K562 (cell line): ENCODE measurements around the gene CAMK2B. TPM values are rescaled to one million over a fixed set of nuclear protein-coding genes. Genes with fewer than 3 reads are reported as not detected.

Experiments used
- ATAC-seq: fragments of 200-7000 bp; cut with Tn5 transposase; 3 replicates; pipeline ENCODE4 v1.9.1; 2020; ENCODE audit warnings: moderate library complexity
- BruUV-seq: library from RNA; stranded (reverse); fragments of 400-500 nt; replicated peaks from 2 replicates; lab custom pipeline; 2021; lab: Mats Ljungman, UMichigan
- CTCF ChIA-PET: fragments of 300-600 bp; formaldehyde crosslinking; extraction: SDS; loops from one replicate; lab custom pipeline; 2021; ENCODE audit warnings: low intra/inter-chr PET ratio; lab: Yijun Ruan, JAX
- POLR2A ChIA-PET: fragments of 300-600, 350-650 bp; sonication (Branson Sonifier 250); formaldehyde crosslinking; extraction: SDS; loops from one replicate; lab custom pipeline; 2021; ENCODE audit warnings: antibody characterized with exemption, inconsistent platforms; lab: Yijun Ruan, JAX
- DNase-seq, 4 experiments: peaks; one replicate each; pipeline versions ENCODE4 v3.0.0 to v3.0.0-alpha.2; 2011 to 2018; ENCODE audit warnings: low spot score in 3 of 4, mixed read lengths in 3 of 4; ENCODE audit errors: extremely low read depth in 1 of 4
- FAIRE-seq: peaks from 2 replicates; lab custom pipeline; 2011; peaks lifted over from hg19 to GRCh38; lab: Jason Lieb, UNC
- H2AFZ ChIP-seq: 2 replicates; pipeline ENCODE4 v1.6.0; 2011; ENCODE audit warnings: low read depth, low read length, control low read depth, inconsistent platforms
- H3K27ac ChIP-seq: fragments of 200-600 bp; 3 replicates; pipeline ENCODE4 v1.8.0; 2011; ENCODE audit warnings: low read depth, mild to moderate bottlenecking, control low read depth, inconsistent platforms, low read length, moderate library complexity, mixed read lengths; ENCODE audit errors: extremely low read depth
- H3K27me3 ChIP-seq, 2 experiments: fragments of 300-600 bp in 1 of 2; 2 replicates in 1 of 2; 3 replicates in 1 of 2; pipeline versions ENCODE4 v1.6.0 to v1.8.0; 2011; ENCODE audit warnings: inconsistent platforms in 2 of 2, low read length in 2 of 2, mild to moderate bottlenecking in 1 of 2, mixed read lengths in 1 of 2, moderate library complexity in 1 of 2; ENCODE audit not compliant: control insufficient read depth in 2 of 2, insufficient read depth in 2 of 2
- H3K36me3 ChIP-seq: fragments of 300-600 bp; 3 replicates; pipeline ENCODE4 v1.8.0; 2011; ENCODE audit warnings: mild to moderate bottlenecking, low read length, inconsistent platforms; ENCODE audit not compliant: control insufficient read depth, insufficient read depth
- H3K4me1 ChIP-seq, 2 experiments: fragments of 200-600 bp in 1 of 2; replicated peaks in 1 of 2; 2 replicates in 1 of 2; 3 replicates in 1 of 2; pipeline versions ENCODE4 v1.5.1 to v1.8.0; 2011; ENCODE audit warnings: inconsistent platforms in 2 of 2, low read length in 2 of 2, mild to moderate bottlenecking in 1 of 2, mixed read lengths in 1 of 2, moderate library complexity in 1 of 2; ENCODE audit not compliant: control insufficient read depth in 2 of 2, insufficient read depth in 2 of 2
- H3K4me2 ChIP-seq: 2 replicates; pipeline ENCODE4 v1.6.1; 2011; ENCODE audit warnings: low read length, control low read depth, inconsistent platforms, mixed read lengths; ENCODE audit not compliant: insufficient read depth
- H3K4me3 ChIP-seq: fragments of 200-600 bp; sonication (generic), shearing (Covaris generic); 2 replicates; pipeline ENCODE4 v1.5.1; 2016; ENCODE audit warnings: control low read depth, inconsistent platforms
- H3K79me2 ChIP-seq: fragments of 200-600 bp; 3 replicates; pipeline ENCODE4 v1.8.0; 2011; ENCODE audit warnings: low read length, inconsistent platforms; ENCODE audit not compliant: control insufficient read depth, insufficient read depth
- H3K9ac ChIP-seq, 2 experiments: 2 replicates each; pipeline versions ENCODE4 v1.6.0 to v1.6.1; 2011; ENCODE audit warnings: low read depth in 2 of 2, low read length in 2 of 2, control low read depth in 1 of 2, inconsistent platforms in 1 of 2, mild to moderate bottlenecking in 1 of 2, mixed read lengths in 1 of 2; ENCODE audit not compliant: insufficient read depth in 1 of 2
- H3K9me1 ChIP-seq: one replicate; pipeline ENCODE4 v1.6.0; 2011; ENCODE audit warnings: inconsistent platforms, mild to moderate bottlenecking, low read length, moderate library complexity; ENCODE audit not compliant: control insufficient read depth, insufficient read depth
- H3K9me3 ChIP-seq: replicated peaks from 2 replicates; pipeline ENCODE4 v1.5.1; 2011; ENCODE audit warnings: low read depth, low read length, inconsistent platforms; ENCODE audit not compliant: control insufficient read depth, insufficient read depth
- H4K20me1 ChIP-seq: replicated peaks from 2 replicates; pipeline ENCODE4 v1.6.1; 2011; ENCODE audit warnings: low read length, inconsistent platforms, mixed read lengths; ENCODE audit not compliant: control insufficient read depth, insufficient read depth
- DACH1 ChIP-seq: fragments of 450-650 bp; IDR thresholded peaks from 2 replicates; pipeline ENCODE4 v1.6.1; 2018; ENCODE audit not compliant: partially characterized antibody
- RBBP5 ChIP-seq: fragments of 200-600 bp; sonication (generic); IDR thresholded peaks from 2 replicates; pipeline ENCODE4 v1.6.1; 2012; ENCODE audit warnings: borderline replicate concordance, mild to moderate bottlenecking, low read length, control low read depth, inconsistent platforms; ENCODE audit not compliant: insufficient read depth, poor library complexity, severe bottlenecking
- WGBS: fragments of 100-300 bp; shearing (Covaris generic); methylation state at CpG from one replicate; pipeline ENCODE4 v1.1.6; 2016; ENCODE audit warnings: low coverage, mixed read lengths; ENCODE audit not compliant: insufficient coverage; ENCODE audit errors: missing lambda C conversion rate; 5-methylcytosine and 5-hydroxymethylcytosine counted together
- in situ Hi-C: fragments of 300-500 bp; cut with MboI; formaldehyde crosslinking; loops from 4 replicates; pipeline ENCODE4 v1.15.0; 2018; ENCODE audit warnings: inconsistent platforms, mixed read lengths
- intact Hi-C: fragments of 100-400 bp; cut with micrococcal nuclease; formaldehyde crosslinking; loops from 2 replicates; pipeline ENCODE4 v1.14.2; 2022
- polyA plus RNA-seq, 8 experiments: library from polyadenylated mRNA; depleted of rRNA in 4 of 8; stranded (reverse) in 5 of 8; unstranded in 3 of 8; fragments of >200 nt; fragmentation: Nextera tagmentation in 2 of 8; fragmentation: Illumina TruSeq in 1 of 8; extraction: Ambion mirVana in 2 of 8; extraction: Trizol in 1 of 8; gene quantifications; 2 replicates each; pipeline versions ENCODE4 v1.2.1 to v1.2.3, GENCODE V29; 2011 to 2014; ENCODE audit warnings: inconsistent platforms in 1 of 8, missing spikeins in 1 of 8
- total RNA-seq, 7 experiments: library from RNA; depleted of rRNA in 6 of 7; stranded (reverse); fragments of >200 nt in 6 of 7; fragmentation: Illumina TruSeq in 2 of 7; extraction: Trizol in 2 of 7; gene quantifications; 2 replicates each; pipeline versions ENCODE4 v1.2.1 to v1.2.3, GENCODE V29; 2011 to 2021; ENCODE audit warnings: low replicate concordance in 1 of 7
- TF ChIP-seq, protein P1 (sequence below): fragments of 450-650 bp; IDR thresholded peaks from 2 replicates; pipeline ENCODE4 v1.6.1; 2018; ENCODE audit not compliant: partially characterized antibody

The CAMK2B gene
- total and polyA plus RNA-seq, 9 of the 15 experiments (the other 6 are each of a cell fraction or from before 2014, with no cell fraction given) = 0.04 to 0.09 (median 0.05) TPM; not detected in 4

- Histone ChIP-seq H3K27ac (no peak overlapping the region), H3K9me3 (no peaks in the 10 kb centered on the region), H3K9ac (no peak overlapping the region), H3K79me2 (no peaks in the 10 kb centered on the region), H2AFZ (no peak overlapping the region), H3K4me2 (no peak overlapping the region), H3K4me1 (no peaks in the 10 kb centered on the region), H3K27me3 (peaks cover 29 to 34% of the 10 kb centered on the region in 2 experiments; a peak in 4 of 5 replicates), H3K4me3 (no peak overlapping the region), H3K9me1 (no peaks in the 10 kb centered on the region), H3K36me3 (no peaks in the 10 kb centered on the region), H4K20me1 (no peaks in the 10 kb centered on the region)
- intact Hi-C loops (no loop called here), in situ Hi-C loops (no loop called here)
- FAIRE-seq (no peak), ATAC-seq (no peak), DNase-seq (no peak)
- ChIA-PET CTCF (no interaction called here), POLR2A (interaction anchor here (1.2 to 1.6 kb wide), 2 partner anchors 10 to 25 kb away, joined by 3 to 5 read pairs; no protein-coding TSS in a partner anchor)
- no TSS peak for BruUV-seq
- WGBS = 4% methylated on average over 6 of the region's 6 CpGs
- TF ChIP-seq, protein P1, sequence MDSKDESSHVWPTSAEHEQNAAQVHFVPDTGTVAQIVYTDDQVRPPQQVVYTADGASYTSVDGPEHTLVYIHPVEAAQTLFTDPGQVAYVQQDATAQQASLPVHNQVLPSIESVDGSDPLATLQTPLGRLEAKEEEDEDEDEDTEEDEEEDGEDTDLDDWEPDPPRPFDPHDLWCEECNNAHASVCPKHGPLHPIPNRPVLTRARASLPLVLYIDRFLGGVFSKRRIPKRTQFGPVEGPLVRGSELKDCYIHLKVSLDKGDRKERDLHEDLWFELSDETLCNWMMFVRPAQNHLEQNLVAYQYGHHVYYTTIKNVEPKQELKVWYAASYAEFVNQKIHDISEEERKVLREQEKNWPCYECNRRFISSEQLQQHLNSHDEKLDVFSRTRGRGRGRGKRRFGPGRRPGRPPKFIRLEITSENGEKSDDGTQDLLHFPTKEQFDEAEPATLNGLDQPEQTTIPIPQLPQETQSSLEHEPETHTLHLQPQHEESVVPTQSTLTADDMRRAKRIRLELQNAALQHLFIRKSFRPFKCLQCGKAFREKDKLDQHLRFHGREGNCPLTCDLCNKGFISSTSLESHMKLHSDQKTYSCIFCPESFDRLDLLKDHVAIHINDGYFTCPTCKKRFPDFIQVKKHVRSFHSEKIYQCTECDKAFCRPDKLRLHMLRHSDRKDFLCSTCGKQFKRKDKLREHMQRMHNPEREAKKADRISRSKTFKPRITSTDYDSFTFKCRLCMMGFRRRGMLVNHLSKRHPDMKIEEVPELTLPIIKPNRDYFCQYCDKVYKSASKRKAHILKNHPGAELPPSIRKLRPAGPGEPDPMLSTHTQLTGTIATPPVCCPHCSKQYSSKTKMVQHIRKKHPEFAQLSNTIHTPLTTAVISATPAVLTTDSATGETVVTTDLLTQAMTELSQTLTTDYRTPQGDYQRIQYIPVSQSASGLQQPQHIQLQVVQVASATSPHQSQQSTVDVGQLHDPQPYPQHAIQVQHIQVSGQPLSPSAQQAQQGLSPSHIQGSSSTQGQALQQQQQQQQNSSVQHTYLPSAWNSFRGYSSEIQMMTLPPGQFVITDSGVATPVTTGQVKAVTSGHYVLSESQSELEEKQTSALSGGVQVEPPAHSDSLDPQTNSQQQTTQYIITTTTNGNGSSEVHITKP = peak; percentile 84
- TF ChIP-seq DACH1 = no peak
- TF ChIP-seq RBBP5 = no peak
Observed at GRCh38 chr7:44172803-44173424, 152.5 kb downstream of the CAMK2B start.
